SU-DHL-6 (cell line): ENCODE data around the gene CEBPZOS.

Experiments used
- H2AFZ ChIP-seq: fragments of 200-600 bp; sonication (generic); 2 replicates; pipeline ENCODE4 v1.6.1; 2014; ENCODE audit warnings: low read depth, mild to moderate bottlenecking, moderate library complexity, mixed read lengths, antibody characterized with exemption, low read length; ENCODE audit not compliant: severe bottlenecking
- H3F3A ChIP-seq: fragments of 200-600 bp; shearing (Covaris generic); 2 replicates; pipeline ENCODE4 v1.6.0; 2016; ENCODE audit warnings: antibody characterized with exemption, mild to moderate bottlenecking; ENCODE audit not compliant: insufficient read depth
- H3K27ac ChIP-seq: fragments of 200-600 bp; sonication (generic); 2 replicates; pipeline ENCODE4 v1.5.1; 2016; ENCODE audit warnings: low read depth, mild to moderate bottlenecking, low read length, moderate library complexity, mixed read lengths
- H3K27me3 ChIP-seq: fragments of 200-600 bp; sonication (generic), shearing (Covaris generic); 2 replicates; pipeline ENCODE4 v1.6.0; 2014; ENCODE audit warnings: mild to moderate bottlenecking, low read length
- H3K36me3 ChIP-seq: fragments of 200-600 bp; sonication (generic); 2 replicates; pipeline ENCODE4 v1.6.1; 2014; ENCODE audit warnings: mild to moderate bottlenecking, low read length, mixed read lengths
- H3K4me2 ChIP-seq: fragments of 300-600, 200-600 bp; shearing (Covaris generic), sonication (generic); 2 replicates; pipeline ENCODE4 v1.6.0; 2014; ENCODE audit warnings: low read length, low read depth, mild to moderate bottlenecking; ENCODE audit not compliant: poor library complexity, severe bottlenecking
- H3K4me3 ChIP-seq: fragments of 200-600 bp; sonication (generic); 2 replicates; pipeline ENCODE4 v1.5.1; 2014; ENCODE audit warnings: antibody characterized with exemption, low read length, mild to moderate bottlenecking, mixed read lengths; ENCODE audit not compliant: insufficient read depth, poor library complexity, severe bottlenecking
- H3K79me2 ChIP-seq: fragments of 200-600 bp; sonication (generic); 2 replicates; pipeline ENCODE4 v1.6.1; 2014; ENCODE audit warnings: mild to moderate bottlenecking, low read length, moderate library complexity; ENCODE audit not compliant: insufficient read depth
- H3K9ac ChIP-seq: fragments of 200-600 bp; sonication (generic); 2 replicates; pipeline ENCODE4 v1.7.0; 2014; ENCODE audit warnings: mild to moderate bottlenecking, low read length
- H3K9me2 ChIP-seq: fragments of 200-600 bp; sonication (generic); replicated peaks from 2 replicates; pipeline ENCODE4 v1.6.1; 2014; ENCODE audit warnings: low read length; ENCODE audit not compliant: insufficient read depth
- H3K9me3 ChIP-seq: fragments of 200-600 bp; sonication (generic); 2 replicates; pipeline ENCODE4 v1.6.1; 2014; ENCODE audit warnings: low read length, mixed read lengths; ENCODE audit not compliant: insufficient read depth
- H4K20me1 ChIP-seq: fragments of 200-600 bp; sonication (generic); 2 replicates; pipeline ENCODE4 v1.6.1; 2014; ENCODE audit warnings: low read depth, mild to moderate bottlenecking, antibody characterized with exemption, low read length, moderate library complexity, mixed read lengths
- CTCF ChIP-seq: fragments of 200-600 bp; sonication (generic); IDR thresholded peaks from one replicate; pipeline ENCODE4 v1.5.1; 2017; ENCODE audit warnings: antibody characterized with exemption, mild to moderate bottlenecking, low read length, moderate library complexity; ENCODE audit not compliant: insufficient read depth, poor library complexity, severe bottlenecking
- EZH2phosphoT487 ChIP-seq: fragments of 200-600 bp; sonication (generic), shearing (Covaris generic); conservative IDR thresholded peaks from 2 replicates; pipeline ENCODE4 v1.6.1; 2018; ENCODE audit warnings: mild to moderate bottlenecking, antibody characterized with exemption, low read length, moderate library complexity, mixed read lengths

Gene CEBPZOS

GRCh38 chr2:37188570-37188969 is 7.7 kb upstream of the CEBPZOS start, which contains the start of gene SULT6B1:
Gene SULT6B1 (minus strand): TSS chr2:37188670. CDS start chr2:37188640, 30 bp downstream.
- no peaks in the 10 kb centered on the region for H3K79me2 ChIP-seq
- H3K36me3 ChIP-seq: no peaks in the 10 kb centered on the region
- no peak within 1 kb of the TSS for H2AFZ ChIP-seq
- no peak within 1 kb of the TSS for H3K4me2 ChIP-seq
- H3K9me2 ChIP-seq: no peaks in the 10 kb centered on the region
- H3K4me3 ChIP-seq: no peak within 1 kb of the TSS
- no peak within 1 kb of the TSS for H3K27ac ChIP-seq
- no peak within 1 kb of the TSS for H3K9ac ChIP-seq
- no peaks in the 10 kb centered on the region for H3K9me3 ChIP-seq
- no peaks in the 10 kb centered on the region for H3F3A ChIP-seq
- no peak for TF ChIP-seq EZH2phosphoT487
- TF ChIP-seq CTCF: no peak
- no peaks in the 10 kb centered on the region for H3K27me3 ChIP-seq
- H4K20me1 ChIP-seq: no peaks in the 10 kb centered on the region

- H3K4me2 ChIP-seq: no peak overlapping the region
- no peaks in the 10 kb centered on the region for H3K9me2 ChIP-seq
- H3K79me2 ChIP-seq: no peaks in the 10 kb centered on the region
- H3K9me3 ChIP-seq: no peaks in the 10 kb centered on the region
- no peak overlapping the region for H3K9ac ChIP-seq
- H3K27ac ChIP-seq: no peak overlapping the region
- H3K36me3 ChIP-seq: no peaks in the 10 kb centered on the region
- H2AFZ ChIP-seq: no peak overlapping the region
- H3F3A ChIP-seq: no peaks in the 10 kb centered on the region
- H4K20me1 ChIP-seq: no peaks in the 10 kb centered on the region
- TF ChIP-seq EZH2phosphoT487 (no peak), CTCF (no peak)
- no peaks in the 10 kb centered on the region for H3K27me3 ChIP-seq
- no peak overlapping the region for H3K4me3 ChIP-seq
These were observed 6.7 kb upstream of the CEBPZOS start for GRCh38 chr2:37189452-37190153.

GRCh38 chr2:37190290-37190689 is 6.0 kb upstream of the CEBPZOS start:
- Histone ChIP-seq H3K9ac (no peak overlapping the region), H3K9me3 (no peaks in the 10 kb centered on the region), H3K79me2 (no peaks in the 10 kb centered on the region), H2AFZ (no peak overlapping the region), H3K9me2 (no peaks in the 10 kb centered on the region), H3K27ac (no peak overlapping the region), H3K4me2 (no peak overlapping the region), H3K4me3 (no peak overlapping the region), H3F3A (no peaks in the 10 kb centered on the region), H3K36me3 (no peaks in the 10 kb centered on the region), H3K27me3 (no peaks in the 10 kb centered on the region), H4K20me1 (no peaks in the 10 kb centered on the region)
- no peak for TF ChIP-seq EZH2phosphoT487
- no peak for TF ChIP-seq CTCF
